ENCODE measurements around the gene GREB1.
A peak's percentile ranks its signal among the peaks of the same experiment; 100 is the strongest.

Gene GREB1

GRCh38 chr2:11665028-11665427 lies 131.2 kb downstream of the GREB1 start:
- no peak for ATAC-seq (replicated peaks)
- Mint-ChIP-seq H3K4me3 (no peak overlapping the region), H3K27ac (no peak overlapping the region), H3K27me3 (peaks cover 47 to 70% of the 10 kb centered on the region in 2 donors), H3K9me3 (no peaks in the 10 kb centered on the region), H3K36me3 (ENCODE audit: insufficient read depth) (no peaks in the 10 kb centered on the region), H3K4me1 (ENCODE audit: low read depth in 2 of 2) (peaks cover 0 to 2% of the 10 kb centered on the region in 2 donors)
- DNase-seq: no peak

- peaks cover 52 to 70% of the 10 kb centered on the region in 2 donors for H3K27me3 Mint-ChIP-seq
- H3K4me3 Mint-ChIP-seq: no peak overlapping the region
- H3K9me3 Mint-ChIP-seq: peaks cover 0 to 1% of the 10 kb centered on the region in 2 donors
- no peak for ATAC-seq (replicated peaks)
- peaks cover 0 to 2% of the 10 kb centered on the region in 2 donors for H3K4me1 Mint-ChIP-seq (ENCODE audit: low read depth in 2 of 2)
- H3K27ac Mint-ChIP-seq: no peak overlapping the region
- no peaks in the 10 kb centered on the region for H3K36me3 Mint-ChIP-seq (ENCODE audit: insufficient read depth)
- DNase-seq: no peak
Measured at GRCh38 chr2:11665510-11666362, 131.9 kb downstream of the GREB1 start.

GRCh38 chr2:11667194-11667593 lies 133.3 kb downstream of the GREB1 start:
- no peak for ATAC-seq (replicated peaks)
- peaks cover 40 to 57% of the 10 kb centered on the region in 2 donors for H3K27me3 Mint-ChIP-seq
- H3K9me3 Mint-ChIP-seq: peaks cover 0 to 1% of the 10 kb centered on the region in 2 donors
- no peaks in the 10 kb centered on the region for H3K36me3 Mint-ChIP-seq (ENCODE audit: insufficient read depth)
- H3K4me3 Mint-ChIP-seq: no peak overlapping the region
- H3K4me1 Mint-ChIP-seq (ENCODE audit: low read depth in 2 of 2): peaks cover 0 to 2% of the 10 kb centered on the region in 2 donors
- DNase-seq: no peak
- no peak overlapping the region for H3K27ac Mint-ChIP-seq

- H3K27ac Mint-ChIP-seq: peak overlapping the region in 1 of 2 donors; percentile 7
- peaks cover 36 to 49% of the 10 kb centered on the region in 2 donors for H3K27me3 Mint-ChIP-seq
- no peaks in the 10 kb centered on the region for H3K36me3 Mint-ChIP-seq (ENCODE audit: insufficient read depth)
- ATAC-seq (replicated peaks) (no peak), DNase-seq (no peak)
- peaks cover 0 to 2% of the 10 kb centered on the region in 2 donors for H3K4me1 Mint-ChIP-seq (ENCODE audit: low read depth in 2 of 2)
- H3K4me3 Mint-ChIP-seq: no peak overlapping the region
- H3K9me3 Mint-ChIP-seq: peaks cover 0 to 1% of the 10 kb centered on the region in 2 donors
Measured at GRCh38 chr2:11667866-11668637, 134.2 kb downstream of the GREB1 start.

- Mint-ChIP-seq H3K27ac (no peak within 1 kb of the TSS), H3K27me3 (peaks cover 32 to 53% of the 10 kb centered on the region in 2 donors), H3K4me3 (no peak within 1 kb of the TSS), H3K4me1 (ENCODE audit: low read depth in 2 of 2) (peaks cover 0 to 2% of the 10 kb centered on the region in 2 donors), H3K9me3 (peaks cover 0 to 1% of the 10 kb centered on the region in 2 donors), H3K36me3 (ENCODE audit: insufficient read depth) (no peaks in the 10 kb centered on the region)
- ATAC-seq (replicated peaks): peak; percentile 36
- DNase-seq: no peak
Measured at GRCh38 chr2:11669454-11670291, 135.8 kb downstream of the GREB1 start, which contains the start of gene NTSR2. TSS of gene NTSR2 (minus strand) at chr2:11670195. CDS start at chr2:11670129, 66 bp downstream.

GRCh38 chr2:11672407-11672806 lies 138.6 kb downstream of the GREB1 start:
- DNase-seq (no peak), ATAC-seq (replicated peaks) (no peak)
- Mint-ChIP-seq H3K4me3 (no peak overlapping the region), H3K36me3 (ENCODE audit: insufficient read depth) (no peaks in the 10 kb centered on the region), H3K4me1 (ENCODE audit: low read depth in 2 of 2) (no peaks in the 10 kb centered on the region), H3K9me3 (peaks cover 0 to 1% of the 10 kb centered on the region in 2 donors), H3K27me3 (peaks cover 55 to 67% of the 10 kb centered on the region in 2 donors), H3K27ac (no peak overlapping the region)

- no peaks in the 10 kb centered on the region for H3K4me1 Mint-ChIP-seq (ENCODE audit: low read depth in 2 of 2)
- H3K4me3 Mint-ChIP-seq: no peak overlapping the region
- H3K9me3 Mint-ChIP-seq: peaks cover 0 to 1% of the 10 kb centered on the region in 2 donors
- ATAC-seq (replicated peaks): no peak
- H3K27ac Mint-ChIP-seq: no peak overlapping the region
- DNase-seq: no peak
- peaks cover 50 to 73% of the 10 kb centered on the region in 2 donors for H3K27me3 Mint-ChIP-seq
- peaks cover 3% of the 10 kb centered on the region for H3K36me3 Mint-ChIP-seq (ENCODE audit: insufficient read depth)
Measured at GRCh38 chr2:11674983-11675382, 141.1 kb downstream of the GREB1 start.

- no peaks in the 10 kb centered on the region for H3K9me3 Mint-ChIP-seq
- no peak overlapping the region for H3K4me3 Mint-ChIP-seq
- H3K27ac Mint-ChIP-seq: no peak overlapping the region
- DNase-seq (no peak), ATAC-seq (replicated peaks) (no peak)
- peaks cover 49 to 73% of the 10 kb centered on the region in 2 donors for H3K27me3 Mint-ChIP-seq
- H3K36me3 Mint-ChIP-seq (ENCODE audit: insufficient read depth): peaks cover 3% of the 10 kb centered on the region
- H3K4me1 Mint-ChIP-seq (ENCODE audit: low read depth in 2 of 2): no peaks in the 10 kb centered on the region
Measured at GRCh38 chr2:11675423-11676112, 141.7 kb downstream of the GREB1 start.

- DNase-seq (no peak), ATAC-seq (replicated peaks) (no peak)
- peaks cover 48 to 70% of the 10 kb centered on the region in 2 donors for H3K27me3 Mint-ChIP-seq
- no peak overlapping the region for H3K27ac Mint-ChIP-seq
- no peak overlapping the region for H3K4me3 Mint-ChIP-seq
- no peaks in the 10 kb centered on the region for H3K4me1 Mint-ChIP-seq (ENCODE audit: low read depth in 2 of 2)
- H3K36me3 Mint-ChIP-seq (ENCODE audit: insufficient read depth): peaks cover 3% of the 10 kb centered on the region
- H3K9me3 Mint-ChIP-seq: no peaks in the 10 kb centered on the region
Measured at GRCh38 chr2:11676640-11677039, 142.8 kb downstream of the GREB1 start.

GRCh38 chr2:11677136-11678055 lies 143.6 kb downstream of the GREB1 start:
- H3K36me3 Mint-ChIP-seq (ENCODE audit: insufficient read depth): peaks cover 3% of the 10 kb centered on the region
- H3K4me1 Mint-ChIP-seq (ENCODE audit: low read depth in 2 of 2): peaks cover 4 to 5% of the 10 kb centered on the region in 2 donors
- no peak overlapping the region for H3K4me3 Mint-ChIP-seq
- H3K9me3 Mint-ChIP-seq: no peaks in the 10 kb centered on the region
- DNase-seq (no peak), ATAC-seq (replicated peaks) (no peak)
- no peak overlapping the region for H3K27ac Mint-ChIP-seq
- peaks cover 52 to 78% of the 10 kb centered on the region in 2 donors for H3K27me3 Mint-ChIP-seq

- Mint-ChIP-seq H3K4me3 (no peak overlapping the region), H3K9me3 (no peaks in the 10 kb centered on the region), H3K27me3 (peaks cover 56 to 88% of the 10 kb centered on the region in 2 donors), H3K4me1 (ENCODE audit: low read depth in 2 of 2) (peaks cover 4 to 8% of the 10 kb centered on the region in 2 donors), H3K36me3 (ENCODE audit: insufficient read depth) (peaks cover 3% of the 10 kb centered on the region), H3K27ac (no peak overlapping the region)
- DNase-seq: no peak
- no peak for ATAC-seq (replicated peaks)
Measured at GRCh38 chr2:11678306-11678960, 144.6 kb downstream of the GREB1 start.

Data from effector memory CD8-positive, alpha-beta T cell (primary cell).